Transverse colon (tissue), 3 donors: ENCODE data around the gene ADAMTS16.

ENCODE experiments used
- CTCF ChIP-seq, 5 experiments: fragments of 200-600 bp in 3 of 5; fragments of 450-650 bp in 2 of 5; sonication (generic) in 3 of 5; IDR thresholded peaks; 1 replicate in 2 of 5; 2 replicates in 3 of 5; pipeline ENCODE4 v1.5.1; 2016 to 2017; ENCODE audit warnings: antibody characterized with exemption in 5 of 5, inconsistent platforms in 3 of 5, mild to moderate bottlenecking in 2 of 5, moderate library complexity in 1 of 5
- EP300 ChIP-seq: sonication (generic); formaldehyde crosslinking; IDR thresholded peaks from one replicate; pipeline ENCODE4 v1.6.1; 2017; ENCODE audit warnings: antibody characterized with exemption, low read depth

GRCh38 chr5:5116956-5117355 is 23.2 kb upstream of the ADAMTS16 start:
- TF ChIP-seq CTCF (IDR thresholded peaks at IDR 0.05) (no peak), EP300 (no peak)
